NCI-H2107 treated with DMSO at 0.1 percent for 48 hours (cell line): ENCODE results near the gene MDGA2.

Experiments
- DNase-seq: peaks from one replicate; lab custom pipeline; 2025; ENCODE audit not compliant: unreplicated experiment; lab: John Stamatoyannopoulos, UW

Gene MDGA2

DNA sequence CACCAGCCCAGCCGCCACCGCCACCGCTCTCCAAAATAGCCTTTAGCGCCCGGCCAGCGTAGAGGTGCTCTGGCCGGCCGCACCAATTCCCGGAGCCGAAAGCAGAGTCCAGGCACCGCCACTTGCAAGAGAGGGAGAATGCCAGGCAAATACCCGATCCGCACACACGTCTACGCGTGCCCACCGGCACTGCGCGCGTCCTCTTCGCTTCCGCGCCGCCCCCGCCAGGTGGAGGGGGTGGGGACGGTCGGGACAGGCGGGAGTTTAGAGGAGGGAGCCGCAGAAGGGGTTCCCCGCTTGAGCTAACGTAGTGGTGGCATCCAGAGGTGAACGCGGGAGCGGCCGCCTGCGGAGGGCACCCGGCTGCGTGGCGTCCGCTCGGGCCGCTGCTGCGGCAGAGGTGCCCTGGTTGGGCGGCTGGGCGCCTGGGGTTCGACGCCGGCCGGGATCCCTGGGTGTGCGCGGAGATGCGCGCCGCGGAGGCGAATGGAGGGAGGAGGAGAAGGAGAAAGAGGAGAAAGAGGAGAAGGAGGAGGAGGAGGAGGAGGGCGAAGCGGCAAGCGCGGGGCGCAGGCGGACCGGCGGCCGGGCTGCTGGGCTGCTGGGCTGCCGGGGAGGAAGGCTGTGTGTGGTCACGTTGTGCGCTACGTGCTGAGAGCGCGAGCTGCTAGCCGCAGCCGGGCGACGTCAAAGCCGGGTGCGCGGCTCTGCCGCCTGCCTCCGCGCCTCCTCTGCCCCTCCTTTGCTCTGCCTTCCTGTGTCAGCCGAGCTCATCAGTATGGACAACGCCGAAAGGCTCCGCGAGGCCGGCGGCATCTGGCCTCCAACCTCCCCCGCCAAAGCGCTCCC, at the start of gene MDGA2:
TSS of gene MDGA2 (minus strand) at position 140 of the 849 bp plus-strand sequence.
- DNase-seq, result no peak

DNA sequence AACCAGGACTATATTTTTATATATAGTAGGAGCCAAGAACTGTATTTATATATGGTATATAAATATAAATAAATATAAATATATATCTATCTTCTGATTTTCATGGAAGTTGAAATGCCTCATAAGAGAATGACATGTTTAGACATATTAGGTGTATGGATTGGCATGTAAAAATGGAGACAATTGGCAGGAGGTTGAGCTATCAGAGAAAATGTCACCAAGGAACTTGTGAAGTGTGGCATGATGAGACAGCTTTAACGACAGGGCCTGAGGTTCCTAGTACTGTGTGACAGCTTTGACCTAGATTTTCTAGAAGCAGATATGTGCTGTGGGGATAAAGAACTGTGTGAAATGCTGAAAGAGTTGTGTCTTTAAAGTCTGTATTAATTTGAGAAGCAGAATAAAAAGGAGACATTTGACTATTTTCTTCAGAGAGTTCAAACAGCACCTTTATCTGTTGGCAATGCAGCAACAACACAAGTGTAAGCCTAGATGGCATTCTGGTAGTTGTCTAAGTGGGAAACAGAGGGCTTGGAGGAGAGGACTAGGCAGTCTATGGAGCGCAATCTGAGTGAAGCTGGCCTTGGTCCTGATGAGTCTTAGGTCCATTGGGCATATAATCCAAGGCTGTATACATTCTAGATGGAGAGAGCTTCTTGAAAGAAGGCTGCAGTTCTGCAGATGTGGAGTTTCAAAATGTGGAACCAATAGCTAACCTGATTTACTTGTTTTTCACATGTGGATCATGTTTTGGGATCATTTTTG, 47.7 kb upstream of the MDGA2 start:
- no peak for DNase-seq

GRCh38 chr14:47720281-47720680, 44.9 kb upstream of the MDGA2 start:
- no peak for DNase-seq

- no peak for DNase-seq
Observed at GRCh38 chr14:47715330-47715729, 39.9 kb upstream of the MDGA2 start.

DNA sequence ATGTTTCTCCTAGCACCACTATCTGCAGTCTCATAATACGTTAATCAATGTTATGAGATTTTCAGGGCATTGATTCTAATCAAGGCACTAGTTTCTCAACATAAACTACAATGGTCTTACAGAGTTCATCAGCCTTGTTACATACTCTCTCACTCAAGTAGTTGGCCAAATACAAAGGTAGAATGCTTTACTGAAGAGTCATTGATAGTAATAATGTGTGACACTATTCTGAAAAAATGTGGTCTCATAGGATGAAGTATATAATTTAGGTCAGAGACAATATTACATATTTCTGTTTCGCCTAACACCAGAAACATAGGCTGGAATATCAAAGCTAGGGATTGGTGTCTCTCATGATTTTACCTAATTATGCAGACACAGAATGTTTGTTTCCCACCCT, 35.2 kb upstream of the MDGA2 start:
- DNase-seq, result no peak

- DNase-seq, result no peak
Observed at GRCh38 chr14:47705683-47706082, 30.3 kb upstream of the MDGA2 start.

GRCh38 chr14:47691829-47692228, 16.4 kb upstream of the MDGA2 start:
- no peak for DNase-seq

GRCh38 chr14:47678993-47679392, 3.6 kb upstream of the MDGA2 start:
- no peak for DNase-seq

DNA sequence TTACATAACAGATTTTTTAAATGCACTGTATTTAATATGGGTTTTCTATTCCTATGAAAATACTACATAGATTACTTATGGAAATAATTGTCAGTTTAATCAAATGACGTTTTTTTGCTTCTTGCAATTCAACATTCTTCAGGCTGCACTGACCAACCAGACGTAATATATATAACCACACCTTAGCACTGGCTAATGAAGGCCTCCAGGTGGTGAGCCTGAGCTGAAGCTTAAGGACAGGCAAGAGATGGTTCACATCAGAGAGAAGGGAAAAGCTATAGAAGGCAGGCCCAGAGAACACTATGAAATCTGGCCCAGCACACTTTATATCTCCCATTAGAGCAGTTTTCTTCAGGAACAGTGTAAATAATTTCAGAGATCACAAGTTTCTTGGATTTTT, 2.8 kb upstream of the MDGA2 start:
- DNase-seq, result no peak

- no peak for DNase-seq
Observed at GRCh38 chr14:47676315-47676617, 861 bp upstream of the MDGA2 start.

DNA sequence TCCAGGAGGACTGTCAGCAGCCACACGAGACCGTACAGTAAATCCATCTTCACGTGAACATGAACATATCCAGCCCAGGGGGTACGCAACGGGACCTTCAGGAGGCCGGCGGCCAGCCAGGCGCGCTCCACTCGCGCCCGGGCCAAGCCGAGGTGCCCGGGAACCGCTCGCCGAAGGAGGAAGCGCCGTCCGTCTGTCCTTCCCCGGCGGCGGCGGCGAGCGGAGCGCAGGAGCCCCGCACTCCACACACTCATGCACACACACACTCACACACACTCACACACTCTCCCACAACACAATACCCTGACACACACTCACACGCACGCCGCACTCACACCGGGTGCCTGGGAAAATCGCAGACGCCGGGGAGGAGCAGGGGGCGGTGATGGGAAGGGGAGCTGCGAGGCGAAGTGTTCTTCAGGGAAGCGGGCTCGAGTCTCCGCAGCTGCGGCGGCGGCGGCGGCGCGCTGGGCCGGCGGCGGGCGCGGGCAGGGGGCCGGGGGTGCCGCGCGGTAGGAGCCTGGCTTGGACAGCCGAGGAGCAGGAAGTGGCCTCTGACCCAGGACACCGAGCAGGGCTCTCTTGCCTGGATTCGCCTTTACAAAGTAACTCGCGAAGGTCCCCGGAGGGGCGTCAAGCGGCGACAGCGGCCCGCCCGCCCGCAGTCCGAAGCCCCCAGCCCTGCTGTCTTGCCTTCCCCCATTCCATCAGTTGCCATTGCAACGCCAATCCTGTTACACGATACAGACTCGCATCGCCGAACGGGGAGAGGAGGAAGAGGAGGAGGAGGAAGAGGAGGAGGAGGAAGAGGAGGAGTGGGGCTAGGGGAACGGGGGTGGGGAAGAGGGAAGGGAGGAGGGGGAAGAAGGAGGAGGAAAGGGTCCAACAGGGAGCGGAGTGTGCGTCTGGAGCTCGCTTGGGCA, 601 bp downstream of the MDGA2 start:
- DNase-seq, result no peak

DNA sequence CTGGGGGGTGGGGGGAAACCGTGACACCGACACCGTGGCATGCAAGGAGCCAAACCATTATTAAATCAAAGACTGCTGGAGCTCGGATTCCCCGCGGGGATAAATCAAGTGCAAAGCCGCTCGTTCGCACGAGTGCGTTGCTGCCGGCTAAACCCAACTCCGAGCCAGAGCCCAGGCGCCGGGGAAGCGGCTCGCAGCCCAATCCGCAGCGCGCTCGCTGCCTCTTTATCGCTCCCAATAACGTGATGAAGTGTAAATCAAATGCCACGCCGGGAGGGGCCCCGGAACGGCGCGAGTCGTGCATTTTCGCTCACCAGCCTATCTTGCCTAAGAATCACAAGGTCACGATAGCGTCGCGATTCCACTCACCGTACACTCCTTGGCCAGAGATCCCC, 1.3 kb downstream of the MDGA2 start:
- no peak for DNase-seq

DNA sequence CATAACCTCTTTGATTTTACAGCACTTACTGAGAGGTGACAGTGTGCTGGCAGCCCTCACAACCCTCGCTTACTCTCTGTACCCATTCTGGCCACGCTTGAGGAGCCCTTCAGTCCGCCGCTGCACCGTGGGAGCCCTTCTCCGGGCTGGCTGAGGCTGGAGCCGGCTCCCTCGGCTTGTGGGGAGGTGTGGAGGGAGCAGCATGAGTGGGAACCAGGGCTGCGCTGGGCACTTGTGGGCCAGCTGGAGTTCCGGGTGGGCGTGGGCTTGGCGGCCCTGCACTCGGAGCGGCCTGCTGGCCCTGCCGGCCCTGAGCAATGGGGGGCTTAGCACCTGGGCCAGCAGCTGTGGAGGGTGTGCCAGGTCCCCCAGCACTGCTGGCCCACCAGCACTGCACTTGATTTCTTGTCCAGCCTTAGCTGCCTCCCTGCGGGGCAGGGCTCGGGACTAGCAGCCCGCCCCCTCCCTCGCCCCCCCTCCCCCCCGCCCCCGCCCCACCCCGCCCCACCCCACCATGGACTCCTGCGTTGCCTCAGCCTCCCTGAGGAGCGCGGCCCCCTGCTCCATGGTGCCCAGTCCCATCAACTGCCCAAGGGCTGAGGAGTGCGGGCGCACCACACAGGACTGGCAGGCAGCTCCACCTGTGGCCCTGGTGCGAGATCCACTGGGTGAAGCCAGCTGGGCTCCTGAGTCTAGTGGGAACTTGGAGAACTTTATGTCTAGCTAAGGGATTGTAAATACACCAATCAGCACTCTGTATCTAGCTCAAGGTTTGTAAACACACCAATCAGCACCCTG, 9.9 kb downstream of the MDGA2 start:
- no peak for DNase-seq

- DNase-seq, result no peak
Observed at GRCh38 chr14:47662466-47662865, 12.9 kb downstream of the MDGA2 start.

GRCh38 chr14:47660158-47660557, 15.2 kb downstream of the MDGA2 start:
- no peak for DNase-seq

DNA sequence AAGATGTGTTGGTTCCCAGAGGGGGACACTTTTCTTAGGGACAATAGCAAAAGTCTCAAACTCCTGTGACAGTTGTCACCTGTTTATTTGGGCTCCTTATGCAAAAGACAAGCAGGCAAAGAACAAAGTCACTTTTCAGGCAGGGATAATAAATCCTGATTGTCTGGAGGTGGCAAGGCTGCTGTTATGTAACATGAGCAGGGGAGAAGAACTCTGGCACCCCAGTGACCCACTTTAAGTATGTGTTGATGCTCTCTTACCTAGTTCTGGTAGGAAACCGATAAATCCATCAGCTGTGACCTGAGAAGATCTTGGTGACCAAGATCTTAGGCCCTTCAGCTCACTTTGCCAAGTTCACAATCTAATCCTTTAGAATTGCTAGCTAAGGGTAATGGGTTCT, 17.4 kb downstream of the MDGA2 start:
- no peak for DNase-seq

DNA sequence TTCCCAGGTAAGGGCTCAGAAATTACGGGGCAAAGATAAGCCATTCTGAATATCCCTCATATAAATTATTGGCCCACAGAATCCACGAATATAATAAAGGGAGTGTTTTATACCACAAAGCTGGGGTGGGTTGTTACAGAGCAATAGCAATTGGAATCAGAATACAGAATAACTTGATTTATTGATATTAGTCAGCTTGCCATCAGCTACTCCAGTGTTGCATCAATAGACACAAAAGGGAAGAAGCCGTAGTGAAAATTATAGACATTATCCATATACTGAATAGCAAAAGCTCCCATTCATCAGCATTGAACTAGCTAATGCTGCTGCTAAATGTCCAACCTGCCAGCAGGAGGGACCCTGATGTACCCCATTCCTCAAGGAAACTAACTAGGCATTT, 18.3 kb downstream of the MDGA2 start:
- DNase-seq, result no peak

DNA sequence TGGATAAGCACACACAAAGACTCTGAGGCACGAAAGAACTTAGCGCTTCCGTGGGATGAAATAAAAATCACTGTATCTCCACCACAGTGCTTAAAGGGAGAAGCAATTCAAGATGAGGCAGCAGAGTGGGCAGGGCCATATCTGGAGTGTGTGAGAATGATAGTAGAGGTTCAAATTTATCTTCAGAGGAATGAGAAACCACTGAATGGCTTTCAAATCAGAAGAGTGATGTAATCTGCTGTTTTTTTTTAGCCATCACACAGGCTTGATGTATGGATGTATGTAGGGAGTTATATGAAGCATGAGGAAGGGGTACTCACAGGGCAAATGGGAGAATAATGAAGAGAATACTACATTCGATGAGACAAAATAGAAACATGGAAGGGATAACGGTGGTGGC, 24.1 kb downstream of the MDGA2 start:
- DNase-seq, result no peak

- DNase-seq, result no peak
Observed at GRCh38 chr14:47637753-47638152, 37.7 kb downstream of the MDGA2 start.

DNA sequence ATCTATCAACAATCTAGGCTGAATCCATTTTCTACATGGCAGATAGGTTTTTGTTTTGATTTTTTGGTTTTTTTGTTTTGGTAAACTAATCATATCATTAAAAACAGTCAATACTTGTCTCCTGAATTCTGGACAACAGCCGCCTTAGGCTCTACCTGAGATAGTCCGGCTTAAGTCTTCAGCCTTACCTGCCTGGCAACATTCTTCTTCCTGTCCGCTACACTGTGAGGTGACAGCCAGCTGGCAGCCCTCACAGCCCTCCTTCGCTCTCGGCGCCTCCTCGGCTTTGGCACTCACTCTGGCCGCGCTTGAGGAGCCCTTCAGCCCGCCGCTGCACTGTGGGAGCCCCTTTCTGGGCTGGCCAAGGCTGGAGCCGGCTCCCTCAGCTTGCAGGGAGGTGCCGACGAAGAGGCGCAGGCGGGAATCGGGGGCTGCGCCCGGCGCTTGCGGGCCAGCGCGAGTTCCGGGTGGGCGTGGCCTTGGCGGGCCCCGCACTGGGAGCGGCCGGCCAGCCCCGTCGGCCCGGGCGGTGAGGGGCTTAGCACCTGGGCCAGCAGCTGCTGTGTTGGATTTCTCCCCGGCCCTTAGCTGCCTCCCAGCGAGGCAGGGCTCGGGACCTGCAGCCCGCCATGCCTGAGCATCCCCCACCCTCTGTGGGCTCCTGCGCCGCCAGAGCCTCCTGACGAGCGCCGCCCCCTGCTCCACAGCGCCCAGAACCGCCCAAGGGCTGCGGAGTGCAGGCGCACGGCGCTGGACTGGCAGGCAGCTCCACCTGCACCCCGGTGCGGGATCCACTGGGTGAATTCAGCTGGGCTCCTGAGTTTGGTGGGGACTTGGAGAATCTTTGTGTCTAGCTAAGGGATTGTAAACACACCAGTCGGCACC, 49.0 kb downstream of the MDGA2 start:
- DNase-seq, result no peak
